GM12878 (cell line): ENCODE measurements around the gene SPTLC3. TPM values are rescaled to one million over a fixed set of nuclear protein-coding genes. Genes with fewer than 3 reads are reported as not detected.

Experiments used
- ATAC-seq: fragments of 200-7000 bp; cut with Tn5 transposase; 3 replicates; pipeline ENCODE4 v1.9.1; 2020; ENCODE audit warnings: mild to moderate bottlenecking, moderate library complexity
- BruUV-seq: library from RNA; stranded (reverse); fragments of 400-500 nt; replicated peaks from 2 replicates; lab custom pipeline; 2021; lab: Mats Ljungman, UMichigan
- CTCF ChIA-PET: fragments of 300-600 bp; sonication (Branson Sonifier 250); formaldehyde crosslinking; extraction: SDS; loops from one replicate; lab custom pipeline; 2021; ENCODE audit warnings: inconsistent platforms; lab: Yijun Ruan, JAX
- POLR2A ChIA-PET: fragments of 350-600 bp; formaldehyde crosslinking; extraction: SDS; loops from one replicate; lab custom pipeline; 2021; ENCODE audit warnings: inconsistent platforms; lab: Charles Lee
- RAD21 ChIA-PET: fragments of 300-600 bp; sonication (Branson Sonifier 250); formaldehyde crosslinking; loops from one replicate; lab custom pipeline; 2023; ENCODE audit warnings: antibody characterized with exemption; ENCODE audit not compliant: unreplicated experiment; lab: Charles Lee
- SMC1A ChIA-PET: fragments of 300-600 bp; sonication (Branson Sonifier 250); formaldehyde crosslinking; loops from one replicate; lab custom pipeline; 2023; ENCODE audit not compliant: unreplicated experiment, uncharacterized antibody; lab: Charles Lee
- DNase-seq: peaks from one replicate; pipeline ENCODE4 v3.0.0-alpha.2; 2011; ENCODE audit warnings: low read depth, low spot score
- FAIRE-seq: peaks from 3 replicates; lab custom pipeline; 2011; peaks lifted over from hg19 to GRCh38; lab: Jason Lieb, UNC
- H2AFZ ChIP-seq: 2 replicates; pipeline ENCODE4 v1.6.0; 2011; ENCODE audit warnings: low read depth, low read length, control low read depth; ENCODE audit not compliant: control insufficient read depth
- H3K27ac ChIP-seq: 2 replicates; pipeline ENCODE4 v1.5.1; 2011; ENCODE audit warnings: control low read depth; ENCODE audit not compliant: control insufficient read depth, insufficient read depth
- H3K27me3 ChIP-seq, 2 experiments: replicated peaks in 1 of 2; 2 replicates each; pipeline versions ENCODE4 v1.6.0 to v1.6.1; 2011; ENCODE audit warnings: low read length in 1 of 2; ENCODE audit not compliant: control insufficient read depth in 2 of 2, insufficient read depth in 2 of 2
- H3K36me3 ChIP-seq, 2 experiments: 2 replicates each; pipeline ENCODE4 v1.5.1; 2011; ENCODE audit warnings: low read length in 1 of 2; ENCODE audit not compliant: control insufficient read depth in 2 of 2, insufficient read depth in 2 of 2
- H3K4me1 ChIP-seq: 2 replicates; pipeline ENCODE4 v1.6.1; 2011; ENCODE audit warnings: mild to moderate bottlenecking, low read length, moderate library complexity, mixed read lengths; ENCODE audit not compliant: control insufficient read depth, insufficient read depth
- H3K4me2 ChIP-seq: 2 replicates; pipeline ENCODE4 v1.6.0; 2011; ENCODE audit warnings: control low read depth; ENCODE audit not compliant: control insufficient read depth, insufficient read depth
- H3K4me3 ChIP-seq: fragments of 200-600 bp; sonication (generic); 2 replicates; pipeline ENCODE4 v1.5.1; 2016
- H3K79me2 ChIP-seq: 2 replicates; pipeline ENCODE4 v1.6.0; 2011; ENCODE audit warnings: low read length; ENCODE audit not compliant: control insufficient read depth, insufficient read depth
- H3K9ac ChIP-seq: 2 replicates; pipeline ENCODE4 v1.8.0; 2011; ENCODE audit warnings: low read length, control low read depth, mixed read lengths; ENCODE audit not compliant: control insufficient read depth, insufficient read depth
- H3K9me3 ChIP-seq: replicated peaks from 3 replicates; pipeline ENCODE4 v1.5.1; 2011; ENCODE audit warnings: mild to moderate bottlenecking, low read length; ENCODE audit not compliant: control insufficient read depth, insufficient read depth
- H4K20me1 ChIP-seq: 2 replicates; pipeline ENCODE4 v1.6.0; 2011; ENCODE audit not compliant: control insufficient read depth, insufficient read depth
- BCLAF1 ChIP-seq: fragments of 450-650 bp; IDR thresholded peaks from 2 replicates; pipeline ENCODE4 v1.6.1; 2017; ENCODE audit warnings: antibody characterized with exemption, mild to moderate bottlenecking, moderate library complexity
- CBFB ChIP-seq: IDR thresholded peaks from 2 replicates; pipeline ENCODE4 v1.6.1; 2016; ENCODE audit warnings: antibody characterized with exemption, low read depth
- CUX1 ChIP-seq: IDR thresholded peaks from 2 replicates; pipeline ENCODE4 v1.6.1; 2012; ENCODE audit warnings: improper control_type of control experiment, low read depth, low read length; ENCODE audit not compliant: insufficient replicate concordance
- EED ChIP-seq: sonication (generic); IDR thresholded peaks from 2 replicates; pipeline ENCODE4 v1.6.1; 2016; ENCODE audit warnings: antibody characterized with exemption, low read depth
- EP300 ChIP-seq, 2 experiments: fragments of 150-350 bp in 1 of 2; IDR thresholded peaks; 2 replicates each; pipeline ENCODE4 v1.6.1; 2011 to 2012; ENCODE audit warnings: low read depth in 2 of 2, low read length in 2 of 2, borderline replicate concordance in 1 of 2, improper control_type of control experiment in 1 of 2, inconsistent platforms in 1 of 2; ENCODE audit not compliant: control insufficient read depth in 1 of 2
- PAX5 ChIP-seq: IDR thresholded peaks from 2 replicates; pipeline ENCODE4 v1.6.1; 2011; ENCODE audit warnings: low read depth, low read length, borderline replicate concordance
- POLR2AphosphoS2 ChIP-seq: IDR thresholded peaks from 2 replicates; pipeline ENCODE4 v1.6.1; 2011; ENCODE audit warnings: low read depth, mild to moderate bottlenecking, low read length, improper control_type of control experiment, moderate library complexity
- SMC3 ChIP-seq: IDR thresholded peaks from 2 replicates; pipeline ENCODE4 v1.6.1; 2011; ENCODE audit warnings: low read length, improper control_type of control experiment, borderline replicate concordance
- SP1 ChIP-seq: IDR thresholded peaks from one replicate; pipeline ENCODE4 v1.6.1; 2011; ENCODE audit warnings: low read depth, low read length
- SPI1 ChIP-seq: IDR thresholded peaks from 2 replicates; pipeline ENCODE4 v1.6.1; 2011; ENCODE audit warnings: low read depth, mild to moderate bottlenecking, low read length, moderate library complexity, borderline replicate concordance; ENCODE audit not compliant: insufficient read depth
- WGBS: methylation state at CpG from one replicate; pipeline ENCODE4 v1.1.6; 2016; ENCODE audit warnings: low lambda C conversion rate; ENCODE audit not compliant: insufficient replicate concordance, insufficient coverage; ENCODE audit errors: missing lambda C conversion rate; 5-methylcytosine and 5-hydroxymethylcytosine counted together
- in situ Hi-C: fragments of 300-500 bp; cut with MboI; formaldehyde crosslinking; loops from 9 replicates; pipeline ENCODE4 v1.14.3; 2018; ENCODE audit warnings: mixed read lengths
- intact Hi-C: fragments of 100-400 bp; cut with micrococcal nuclease; formaldehyde crosslinking; loops from one replicate; pipeline ENCODE4 v1.14.2; 2022; ENCODE audit not compliant: unreplicated experiment
- polyA plus RNA-seq, 11 experiments: library from polyadenylated mRNA; depleted of rRNA in 4 of 11; unstranded in 6 of 11; stranded (reverse) in 5 of 11; fragments of >200 nt; fragmentation: Nextera tagmentation in 4 of 11; fragmentation: Illumina TruSeq in 1 of 11; extraction: Ambion mirVana in 4 of 11; extraction: Trizol in 1 of 11; gene quantifications; 1 replicate in 1 of 11; 2 replicates in 10 of 11; pipeline versions ENCODE4 v1.2.1 to v1.2.3, GENCODE V29; 2011 to 2016; ENCODE audit warnings: inconsistent platforms in 2 of 11, missing spikeins in 2 of 11, low read depth in 1 of 11
- total RNA-seq, 4 experiments: library from RNA; depleted of rRNA in 3 of 4; stranded (reverse); fragments of >200 nt in 3 of 4; fragmentation: Illumina TruSeq in 1 of 4; extraction: Trizol in 1 of 4; gene quantifications; 2 replicates each; pipeline versions ENCODE4 v1.2.1 to v1.2.3, GENCODE V29; 2013 to 2021
- TF ChIP-seq, protein P1 (sequence below): fragments of 450-650 bp; IDR thresholded peaks from 2 replicates; pipeline ENCODE4 v1.6.1; 2018; ENCODE audit warnings: mild to moderate bottlenecking, low read depth, moderate library complexity; ENCODE audit not compliant: partially characterized antibody
- TF ChIP-seq, protein P2 (sequence below): IDR thresholded peaks from 2 replicates; pipeline ENCODE4 v1.6.1; 2011; ENCODE audit warnings: mild to moderate bottlenecking, low read depth, low read length, moderate library complexity; ENCODE audit not compliant: insufficient replicate concordance

The SPTLC3 gene
- total and polyA plus RNA-seq, 10 of the 15 experiments (the other 5 are each of a cell fraction or from before 2014, with no cell fraction given): 0.04 to 0.29 (median 0.06) TPM; not detected in 7

DNA sequence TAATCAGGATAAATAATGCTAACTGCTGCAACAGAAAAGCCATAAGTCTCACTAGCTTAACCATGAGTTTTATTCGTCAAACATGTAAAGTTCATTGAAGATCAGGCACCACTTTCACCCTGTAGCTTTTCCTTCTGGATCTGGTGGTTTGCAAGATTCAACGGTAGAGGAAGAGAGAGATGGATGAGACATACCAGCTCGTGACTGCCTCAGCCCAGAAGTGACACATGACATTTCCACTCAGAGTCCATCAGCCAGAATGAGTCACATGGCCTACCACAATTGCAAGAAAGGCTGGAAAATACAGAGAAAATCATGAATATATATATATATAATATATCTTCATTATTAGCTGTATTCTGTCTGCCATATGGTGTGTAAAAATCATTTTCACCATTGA lies 29.0 kb downstream of the SPTLC3 start:
- in situ Hi-C loops: no loop called here
- intact Hi-C loops: no loop called here
- DNase-seq: no peak
- TF ChIP-seq POLR2AphosphoS2: no peak
- TF ChIP-seq SP1: no peak
- TF ChIP-seq, protein P1, sequence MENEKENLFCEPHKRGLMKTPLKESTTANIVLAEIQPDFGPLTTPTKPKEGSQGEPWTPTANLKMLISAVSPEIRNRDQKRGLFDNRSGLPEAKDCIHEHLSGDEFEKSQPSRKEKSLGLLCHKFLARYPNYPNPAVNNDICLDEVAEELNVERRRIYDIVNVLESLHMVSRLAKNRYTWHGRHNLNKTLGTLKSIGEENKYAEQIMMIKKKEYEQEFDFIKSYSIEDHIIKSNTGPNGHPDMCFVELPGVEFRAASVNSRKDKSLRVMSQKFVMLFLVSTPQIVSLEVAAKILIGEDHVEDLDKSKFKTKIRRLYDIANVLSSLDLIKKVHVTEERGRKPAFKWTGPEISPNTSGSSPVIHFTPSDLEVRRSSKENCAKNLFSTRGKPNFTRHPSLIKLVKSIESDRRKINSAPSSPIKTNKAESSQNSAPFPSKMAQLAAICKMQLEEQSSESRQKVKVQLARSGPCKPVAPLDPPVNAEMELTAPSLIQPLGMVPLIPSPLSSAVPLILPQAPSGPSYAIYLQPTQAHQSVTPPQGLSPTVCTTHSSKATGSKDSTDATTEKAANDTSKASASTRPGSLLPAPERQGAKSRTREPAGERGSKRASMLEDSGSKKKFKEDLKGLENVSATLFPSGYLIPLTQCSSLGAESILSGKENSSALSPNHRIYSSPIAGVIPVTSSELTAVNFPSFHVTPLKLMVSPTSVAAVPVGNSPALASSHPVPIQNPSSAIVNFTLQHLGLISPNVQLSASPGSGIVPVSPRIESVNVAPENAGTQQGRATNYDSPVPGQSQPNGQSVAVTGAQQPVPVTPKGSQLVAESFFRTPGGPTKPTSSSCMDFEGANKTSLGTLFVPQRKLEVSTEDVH: no peak
- TF ChIP-seq SPI1: no peak
- TF ChIP-seq CBFB: no peak
- TF ChIP-seq BCLAF1: no peak
- no peak for TF ChIP-seq EED
- no peak for TF ChIP-seq SMC3
- no peak for TF ChIP-seq PAX5
- TF ChIP-seq EP300 (IDR thresholded peaks at IDR 0.05; ENCODE audit: borderline replicate concordance in 1 of 2, control insufficient read depth in 1 of 2, low read depth in 2 of 2, low read length in 2 of 2): no peak
- no peak for TF ChIP-seq CUX1
- TF ChIP-seq, protein P2, sequence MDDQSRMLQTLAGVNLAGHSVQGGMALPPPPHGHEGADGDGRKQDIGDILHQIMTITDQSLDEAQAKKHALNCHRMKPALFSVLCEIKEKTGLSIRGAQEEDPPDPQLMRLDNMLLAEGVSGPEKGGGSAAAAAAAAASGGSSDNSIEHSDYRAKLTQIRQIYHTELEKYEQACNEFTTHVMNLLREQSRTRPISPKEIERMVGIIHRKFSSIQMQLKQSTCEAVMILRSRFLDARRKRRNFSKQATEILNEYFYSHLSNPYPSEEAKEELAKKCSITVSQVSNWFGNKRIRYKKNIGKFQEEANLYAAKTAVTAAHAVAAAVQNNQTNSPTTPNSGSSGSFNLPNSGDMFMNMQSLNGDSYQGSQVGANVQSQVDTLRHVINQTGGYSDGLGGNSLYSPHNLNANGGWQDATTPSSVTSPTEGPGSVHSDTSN: no peak

More for the DNA sequence above, 29.0 kb downstream of the SPTLC3 start:
- Histone ChIP-seq H3K36me3 (no peaks in the 10 kb centered on the region), H3K27me3 (no peaks in the 10 kb centered on the region), H3K27ac (no peak overlapping the region), H3K4me3 (no peak overlapping the region), H2AFZ (no peak overlapping the region), H3K79me2 (no peaks in the 10 kb centered on the region), H3K4me1 (no peaks in the 10 kb centered on the region), H3K4me2 (no peak overlapping the region), H3K9ac (no peak overlapping the region), H4K20me1 (no peaks in the 10 kb centered on the region), H3K9me3 (no peaks in the 10 kb centered on the region)
- no peak for ATAC-seq
- RAD21 ChIA-PET: no interaction called here
- BruUV-seq: no TSS peak
- CTCF ChIA-PET: no interaction called here
- POLR2A ChIA-PET: no interaction called here
- FAIRE-seq: no peak
- WGBS: 26% methylated on average over 3 of the region's 3 CpGs
- SMC1A ChIA-PET: no interaction called here
